ENCODE results near the gene FUS.
A peak's percentile ranks its signal among the peaks of the same experiment; 100 is the strongest.
"Not testable (repeated sequence)": the region's sequence is repeated elsewhere in the genome, so short reads cannot be mapped to it uniquely, and the experiment has no call there.

FUS gene

DNA sequence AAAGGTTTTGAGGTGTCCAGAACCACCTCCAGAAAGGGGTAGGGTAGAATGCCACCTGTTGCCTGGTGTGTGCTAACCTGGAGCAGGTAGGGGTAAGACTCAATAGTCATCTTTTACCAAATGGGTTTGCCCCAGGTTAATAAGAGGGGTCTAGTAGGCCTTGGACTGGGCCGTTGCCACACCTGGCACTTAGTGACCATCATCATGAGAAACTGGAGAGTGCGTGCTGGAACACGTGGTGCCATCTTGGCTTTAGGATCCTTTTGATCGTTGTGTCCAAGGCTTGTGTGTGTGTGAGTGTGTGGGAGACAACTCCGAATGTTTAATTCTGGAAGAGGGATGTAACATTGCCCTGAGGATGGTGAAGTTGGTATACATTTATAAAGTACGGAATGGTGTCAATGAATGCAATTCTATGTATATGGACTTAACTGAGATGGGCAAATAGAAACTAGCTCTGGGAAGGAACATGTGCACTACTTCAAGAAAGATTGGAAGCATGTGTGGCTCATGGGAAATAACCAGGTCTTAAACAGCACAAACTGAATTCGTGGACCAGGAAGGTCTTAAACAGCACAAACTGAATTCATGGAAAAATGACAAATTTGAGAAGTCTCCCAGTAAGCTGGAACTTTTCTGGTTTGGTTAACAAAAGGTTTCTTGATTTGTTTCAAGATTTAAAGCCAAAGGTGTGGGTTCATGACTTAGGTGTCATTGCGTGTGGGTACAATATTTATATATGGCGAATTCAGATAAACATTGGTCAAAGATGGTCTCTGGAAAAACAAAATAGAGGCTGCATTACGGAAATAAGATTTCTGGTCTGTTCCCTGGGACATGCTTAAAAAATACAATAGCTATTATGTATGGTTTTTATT lies 7.2 kb downstream of the FUS start:
- no peak for DNase-seq (ENCODE audit: low spot score)

DNA sequence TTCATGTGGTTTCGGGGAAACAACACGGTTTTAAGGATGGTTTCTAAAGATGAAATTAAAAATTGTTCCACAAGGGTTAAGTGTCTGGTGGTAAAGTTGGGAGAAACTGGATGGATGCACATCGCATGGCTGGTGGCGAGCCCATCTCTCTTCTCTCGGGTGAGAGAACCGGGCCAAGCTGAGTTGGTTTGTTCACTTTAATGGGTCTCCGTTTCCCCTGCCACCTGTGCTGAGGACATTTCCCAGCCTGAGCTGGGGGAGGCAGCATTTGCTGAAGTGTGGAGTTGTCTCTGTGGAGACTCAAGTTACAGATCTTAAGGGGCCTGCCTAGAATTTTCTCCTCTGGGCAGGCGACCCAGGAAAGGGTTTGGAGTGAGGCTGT lies 7.9 kb downstream of the FUS start:
- DNase-seq (ENCODE audit: low spot score) = no peak

DNA sequence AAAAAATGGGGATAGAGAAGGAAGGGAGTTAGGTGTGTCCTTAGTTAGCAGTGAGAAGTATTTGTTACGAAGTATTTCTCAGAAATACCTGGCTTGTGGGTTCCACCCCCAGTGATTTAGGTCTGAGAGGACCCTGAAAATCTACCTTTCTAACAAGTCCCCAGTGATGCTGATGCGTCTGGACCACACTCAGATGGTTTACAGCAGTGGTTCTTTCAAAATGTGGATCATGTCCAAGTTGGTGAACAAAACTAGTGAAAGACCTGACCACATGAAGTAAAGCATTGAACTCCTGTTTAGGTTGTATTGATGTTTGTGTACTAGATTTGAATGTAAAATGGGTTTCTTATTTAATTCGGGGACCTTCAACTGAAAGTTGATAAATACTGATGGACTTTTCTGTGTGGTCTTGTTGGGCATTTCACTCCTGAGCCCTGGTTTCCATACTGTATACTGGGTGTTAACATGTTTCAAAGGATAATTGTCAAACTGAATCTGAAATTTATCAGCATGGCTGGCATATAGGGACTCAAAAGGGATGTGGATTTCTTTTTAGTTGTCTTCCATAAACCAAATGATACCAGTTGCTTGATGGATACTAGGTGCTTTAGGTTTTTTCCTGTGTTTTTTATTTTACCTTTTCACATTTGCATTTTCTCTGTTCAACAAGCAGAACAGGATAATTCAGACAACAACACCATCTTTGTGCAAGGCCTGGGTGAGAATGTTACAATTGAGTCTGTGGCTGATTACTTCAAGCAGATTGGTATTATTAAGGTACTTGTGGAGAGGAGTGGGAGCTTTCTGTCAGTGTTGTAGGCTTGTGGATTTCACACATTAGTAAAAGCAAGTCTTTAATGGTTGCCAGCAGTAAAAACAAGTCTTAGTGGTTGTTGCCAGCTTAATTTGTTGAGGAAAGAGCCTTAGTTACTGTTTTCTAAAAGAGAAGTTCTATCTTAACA lies 8.8 kb downstream of the FUS start:
- no peak for DNase-seq (ENCODE audit: low spot score)

DNA sequence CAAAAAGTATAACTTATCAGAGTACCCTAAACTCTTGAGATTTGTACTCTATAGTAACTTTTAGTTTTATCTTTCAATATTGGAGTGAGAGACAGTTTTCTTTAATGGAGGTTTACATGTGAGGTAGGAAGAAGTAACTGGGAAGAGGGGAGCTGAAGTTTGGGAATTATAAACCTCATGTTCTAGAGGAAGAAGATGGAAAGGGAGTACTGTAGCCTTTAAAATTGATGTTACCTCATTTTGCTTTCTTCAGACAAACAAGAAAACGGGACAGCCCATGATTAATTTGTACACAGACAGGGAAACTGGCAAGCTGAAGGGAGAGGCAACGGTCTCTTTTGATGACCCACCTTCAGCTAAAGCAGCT lies 9.5 kb downstream of the FUS start:
- DNase-seq (ENCODE audit: low spot score) = no peak

DNA sequence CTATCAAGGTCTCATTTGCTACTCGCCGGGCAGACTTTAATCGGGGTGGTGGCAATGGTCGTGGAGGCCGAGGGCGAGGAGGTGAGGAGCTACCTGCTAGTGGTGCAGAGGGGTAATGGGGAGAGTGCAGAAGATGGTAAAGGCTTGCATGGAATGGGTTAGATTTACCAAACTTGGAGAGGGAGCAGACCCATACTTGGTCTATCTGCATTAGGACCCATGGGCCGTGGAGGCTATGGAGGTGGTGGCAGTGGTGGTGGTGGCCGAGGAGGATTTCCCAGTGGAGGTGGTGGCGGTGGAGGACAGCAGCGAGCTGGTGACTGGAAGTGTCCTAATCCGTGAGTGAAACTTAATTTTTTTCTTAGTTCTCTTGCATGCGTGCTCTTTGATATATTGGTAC lies 10.1 kb downstream of the FUS start:
- no peak for DNase-seq (ENCODE audit: low spot score)

DNA sequence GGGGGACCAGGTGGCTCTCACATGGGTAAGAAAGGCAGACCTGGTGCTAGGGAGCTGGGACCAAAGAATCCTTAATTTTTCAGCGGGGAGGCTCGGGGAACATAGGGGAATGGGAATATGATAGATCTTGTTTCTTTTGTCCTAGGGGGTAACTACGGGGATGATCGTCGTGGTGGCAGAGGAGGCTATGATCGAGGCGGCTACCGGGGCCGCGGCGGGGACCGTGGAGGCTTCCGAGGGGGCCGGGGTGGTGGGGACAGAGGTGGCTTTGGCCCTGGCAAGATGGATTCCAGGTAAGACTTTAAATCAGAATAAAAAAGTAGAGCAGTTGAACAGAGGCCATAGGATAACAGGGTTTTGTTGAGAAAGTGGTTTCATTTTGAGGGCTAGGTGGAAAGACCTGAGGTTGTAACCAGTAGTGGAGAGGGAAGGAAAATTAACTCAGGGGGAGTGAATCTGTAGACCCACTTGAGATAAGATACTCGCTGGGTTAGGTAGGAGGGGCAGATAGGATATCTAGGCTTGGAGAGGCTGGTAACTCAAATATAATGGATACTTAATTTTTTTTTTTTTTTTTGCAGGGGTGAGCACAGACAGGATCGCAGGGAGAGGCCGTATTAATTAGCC lies 11.0 kb downstream of the FUS start:
- no peak for DNase-seq (ENCODE audit: low spot score)

DNA sequence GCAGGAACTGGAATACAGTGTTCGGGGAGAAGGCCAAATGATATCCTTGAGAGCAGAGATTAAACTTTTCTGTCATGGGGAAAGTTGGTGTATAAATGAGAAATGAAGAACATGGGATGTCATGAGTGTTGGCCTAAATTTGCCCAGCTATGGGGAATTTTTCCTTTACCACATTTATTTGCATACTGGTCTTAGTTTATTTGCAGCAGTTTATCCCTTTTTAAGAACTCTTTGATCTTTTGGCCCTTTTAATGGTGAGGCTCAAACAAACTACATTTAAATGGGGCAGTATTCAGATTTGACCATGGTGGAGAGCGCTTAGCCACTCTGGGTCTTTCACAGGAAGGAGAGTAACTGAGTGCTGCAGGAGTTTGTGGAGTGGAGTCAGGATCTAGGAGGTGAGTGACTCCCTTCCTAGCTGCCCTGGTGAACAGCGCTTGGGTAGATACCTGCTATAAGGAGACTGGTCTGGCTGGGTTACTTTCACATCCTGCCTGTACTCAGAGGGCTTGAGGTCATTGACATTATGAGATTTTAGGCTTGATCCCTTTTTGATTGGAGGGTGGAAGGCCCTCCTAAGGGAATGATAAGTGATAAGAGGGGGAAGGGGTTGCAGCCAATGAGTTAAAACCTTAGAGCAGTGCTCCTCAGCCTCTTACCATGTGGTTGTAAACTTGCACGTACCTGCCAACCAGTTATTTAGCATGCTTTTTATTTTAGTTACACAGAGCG lies 11.9 kb downstream of the FUS start:
- no peak for DNase-seq (ENCODE audit: low spot score)

DNA sequence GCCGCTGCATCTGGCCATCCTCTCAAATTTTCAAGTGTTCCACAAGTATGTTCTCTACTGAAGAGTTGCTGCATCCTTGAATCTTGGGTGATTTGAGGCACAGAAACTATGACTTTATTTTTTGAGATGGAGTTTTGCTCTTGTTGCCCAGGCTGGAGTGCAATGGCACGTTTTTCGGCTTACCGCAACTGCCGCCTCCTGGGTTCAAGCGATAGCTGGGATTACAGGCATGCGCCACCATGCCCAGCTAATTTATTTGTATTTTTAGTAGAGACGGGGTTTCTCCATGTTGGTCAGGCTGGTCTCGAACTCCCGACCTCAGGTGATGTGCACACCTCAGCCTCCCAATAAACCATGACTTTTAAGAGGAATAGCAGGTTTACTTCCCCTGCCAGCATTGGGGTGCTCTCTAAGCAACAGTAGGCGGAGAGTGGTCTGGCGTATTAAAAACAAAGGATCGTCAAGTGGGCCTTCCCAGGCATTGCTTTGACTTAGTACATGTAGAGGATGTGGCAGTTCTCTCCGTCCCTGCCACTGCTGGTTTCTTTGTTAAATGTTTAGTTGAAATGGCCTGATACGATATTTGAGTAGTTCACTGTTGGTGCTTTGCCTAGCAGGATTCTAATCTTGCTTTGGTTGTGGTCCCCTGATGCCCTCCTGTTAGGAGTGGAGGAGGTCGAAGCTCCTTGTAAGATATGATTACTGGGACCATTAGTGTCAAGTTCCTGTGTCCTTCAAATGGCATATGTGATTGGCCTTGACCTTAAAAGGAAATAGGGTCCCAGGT lies 13.1 kb downstream of the FUS start:
- no peak for DNase-seq (ENCODE audit: low spot score)

DNA sequence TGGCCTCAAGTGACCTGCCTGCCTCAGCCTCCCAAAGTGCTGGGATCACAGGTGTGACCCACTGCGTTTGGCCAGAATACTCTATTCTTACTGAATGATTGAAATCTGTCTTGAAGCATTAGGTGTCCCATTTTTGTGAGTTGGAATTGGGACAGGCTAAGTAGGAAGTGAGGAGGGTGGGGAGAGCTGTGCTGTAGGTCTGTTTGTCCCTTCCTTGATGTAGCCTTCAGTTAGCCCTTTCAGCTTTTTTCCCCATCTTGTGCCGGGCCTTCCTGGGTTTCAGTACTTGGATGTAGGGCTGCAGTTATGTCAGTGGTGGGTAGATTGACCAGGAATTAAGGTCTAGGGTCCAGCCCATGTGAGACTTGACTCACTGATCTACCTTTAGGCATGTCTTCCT lies 13.9 kb downstream of the FUS start:
- no peak for DNase-seq (ENCODE audit: low spot score)

DNA sequence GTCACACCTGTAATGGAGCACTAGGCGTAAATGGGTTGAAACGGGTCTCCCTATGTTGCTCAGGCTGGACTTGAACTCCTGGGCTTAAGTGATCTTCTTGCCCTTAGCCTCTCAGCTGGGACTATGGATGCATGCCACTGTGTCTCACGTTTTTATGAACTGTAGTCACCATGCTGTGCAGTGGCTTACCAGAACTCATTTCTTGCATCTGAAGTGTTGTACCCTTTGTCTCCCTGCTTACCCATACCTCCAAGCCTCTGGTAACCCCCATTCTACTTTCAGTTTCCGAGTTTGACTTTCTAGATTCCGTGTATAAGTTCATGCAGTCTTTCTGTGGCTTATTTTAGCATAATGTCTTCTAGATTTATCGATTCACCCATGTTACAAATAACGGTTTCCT lies 15.0 kb downstream of the FUS start:
- DNase-seq (ENCODE audit: low spot score) = no peak

DNA sequence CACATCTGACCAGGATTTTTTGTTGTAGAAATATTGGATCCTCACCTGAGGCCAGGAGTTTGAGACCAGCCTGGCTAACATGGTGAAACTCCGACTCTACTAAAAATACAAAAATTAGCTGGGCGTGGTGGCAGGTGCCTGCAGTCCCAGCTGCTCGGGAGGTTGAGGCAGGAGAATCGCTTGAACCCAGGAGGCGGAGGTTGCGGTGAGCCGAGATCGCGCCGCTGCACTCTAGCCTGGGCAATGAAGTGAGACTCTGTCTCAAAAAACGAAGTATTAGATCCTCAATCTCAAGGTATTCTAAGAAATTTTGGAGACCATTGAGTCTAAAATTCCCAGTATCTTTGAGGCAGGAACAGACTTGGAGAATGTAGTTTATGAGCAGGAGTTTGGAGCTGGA lies 15.9 kb downstream of the FUS start:
- not testable (repeated sequence) for DNase-seq (ENCODE audit: low spot score)

DNA sequence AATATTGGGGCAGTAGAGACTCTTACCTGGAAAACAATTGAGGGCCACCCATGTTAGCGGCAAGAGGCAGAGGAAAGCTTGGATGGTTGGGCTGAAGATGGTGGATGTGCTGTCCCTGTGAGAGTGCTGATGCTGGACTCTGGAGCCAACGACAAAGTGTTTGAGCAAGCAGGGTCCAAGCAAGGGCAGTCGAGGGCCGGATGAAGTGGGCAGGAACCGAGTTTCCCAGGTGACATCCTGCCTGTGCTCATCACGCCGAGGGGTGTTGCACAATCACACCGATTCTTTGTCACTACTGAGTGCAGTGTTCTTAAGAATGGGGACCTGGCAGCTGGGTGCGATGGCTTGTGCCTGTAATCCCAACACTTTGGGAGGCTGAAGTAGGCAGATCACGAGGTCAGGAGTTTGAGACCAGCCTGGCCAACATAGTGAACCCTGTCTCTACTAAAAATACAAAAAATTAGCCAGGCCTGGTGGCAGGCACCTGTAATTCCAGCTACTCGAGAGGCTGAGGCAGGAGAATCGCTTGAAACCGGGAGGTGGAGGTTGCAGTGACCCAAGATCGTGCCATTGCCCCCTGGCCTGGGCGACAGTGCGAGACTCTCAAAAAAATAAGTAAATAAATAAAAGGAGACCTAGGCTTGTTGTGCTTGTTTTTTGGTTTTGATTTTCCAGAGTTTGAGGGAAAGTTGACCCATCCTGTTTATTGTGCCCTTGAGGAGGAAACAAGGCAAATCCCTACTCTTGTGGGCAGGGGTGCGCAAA lies 16.6 kb downstream of the FUS start:
- DNase-seq (ENCODE audit: low spot score) = no peak

DNA sequence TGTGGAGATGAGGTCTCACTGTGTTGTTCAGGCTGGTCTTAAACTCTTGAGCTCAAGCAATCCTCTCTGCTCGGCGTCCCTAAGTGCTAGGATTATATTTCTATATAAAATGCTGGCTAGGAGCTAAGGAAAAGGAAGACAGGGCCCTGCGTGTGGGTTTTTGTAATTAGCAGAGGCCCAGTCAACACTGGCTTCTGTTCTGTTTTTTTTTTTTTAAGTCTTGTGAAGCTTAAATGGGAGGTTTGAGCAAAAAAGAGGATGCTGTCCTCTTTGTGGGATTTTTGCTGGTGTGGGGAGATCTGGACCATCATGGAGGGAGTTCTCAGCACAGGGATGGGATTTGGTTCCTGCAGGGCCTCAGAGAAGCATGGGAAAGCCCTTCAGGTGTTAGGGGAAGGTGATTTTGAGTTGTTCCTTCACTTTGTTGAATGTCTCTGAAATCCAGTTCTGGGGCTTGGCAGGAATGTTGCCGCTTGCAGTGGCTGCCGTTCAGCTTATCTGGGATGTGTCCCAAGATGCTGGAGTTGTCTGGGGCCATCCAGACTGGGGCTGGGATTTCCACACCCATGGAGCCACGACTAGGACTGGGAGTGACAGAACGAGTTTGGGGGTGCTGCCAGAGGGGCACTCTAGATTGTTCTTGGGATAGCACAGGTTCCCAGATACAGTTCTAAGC lies 18.4 kb downstream of the FUS start:
- DNase-seq (ENCODE audit: low spot score) = no peak

DNA sequence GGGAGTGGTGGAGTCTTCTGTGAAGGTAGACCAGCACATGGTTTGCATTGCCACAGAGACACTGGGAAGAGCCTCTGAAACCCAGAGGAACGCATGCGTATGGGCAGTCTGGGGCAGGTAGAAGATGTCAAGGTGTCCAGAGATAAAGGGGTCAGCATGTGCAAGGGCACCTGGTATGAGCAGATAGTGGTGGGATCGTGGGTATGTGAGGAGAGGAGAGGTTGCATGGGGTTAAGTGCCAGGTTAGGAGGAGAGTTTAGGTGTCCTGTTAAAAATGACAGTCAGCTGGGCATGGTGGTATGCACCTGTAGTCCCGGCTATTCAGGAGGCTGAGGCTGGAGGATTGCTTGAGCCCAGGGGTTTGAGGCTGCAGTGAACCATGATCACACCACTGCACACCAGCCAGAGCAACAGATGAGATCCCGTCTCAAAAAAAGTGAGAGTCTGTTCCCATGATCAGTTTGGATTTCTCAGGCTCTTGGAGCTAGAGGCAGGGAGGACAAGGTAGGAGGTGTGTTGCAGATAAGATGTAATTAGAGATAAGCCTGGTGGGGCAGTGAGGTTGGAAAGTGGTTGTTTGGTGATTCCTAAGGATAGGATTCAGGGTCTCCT lies 19.6 kb downstream of the FUS start:
- DNase-seq (ENCODE audit: low spot score) = no peak

DNA sequence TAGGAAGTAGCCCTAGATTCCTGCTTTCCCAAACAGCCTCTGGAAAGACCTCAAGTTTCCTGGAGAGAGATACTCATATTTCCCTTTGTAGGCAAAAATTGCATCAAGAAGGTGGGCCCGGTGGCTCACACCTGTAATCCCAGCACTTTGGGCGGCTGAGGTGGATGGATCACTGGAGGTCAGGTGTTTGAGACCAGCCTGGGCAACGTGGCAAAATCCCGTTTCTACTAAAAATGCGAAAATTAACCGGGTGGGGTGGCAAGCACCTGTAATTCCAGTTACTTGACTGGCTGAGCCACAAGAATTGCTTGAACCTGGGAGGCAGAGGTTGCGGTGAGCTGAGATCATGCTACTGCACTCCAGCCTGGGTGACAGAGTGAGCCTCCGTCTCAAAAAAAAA lies 20.2 kb downstream of the FUS start:
- not testable (repeated sequence) for DNase-seq (ENCODE audit: low spot score)

DNA sequence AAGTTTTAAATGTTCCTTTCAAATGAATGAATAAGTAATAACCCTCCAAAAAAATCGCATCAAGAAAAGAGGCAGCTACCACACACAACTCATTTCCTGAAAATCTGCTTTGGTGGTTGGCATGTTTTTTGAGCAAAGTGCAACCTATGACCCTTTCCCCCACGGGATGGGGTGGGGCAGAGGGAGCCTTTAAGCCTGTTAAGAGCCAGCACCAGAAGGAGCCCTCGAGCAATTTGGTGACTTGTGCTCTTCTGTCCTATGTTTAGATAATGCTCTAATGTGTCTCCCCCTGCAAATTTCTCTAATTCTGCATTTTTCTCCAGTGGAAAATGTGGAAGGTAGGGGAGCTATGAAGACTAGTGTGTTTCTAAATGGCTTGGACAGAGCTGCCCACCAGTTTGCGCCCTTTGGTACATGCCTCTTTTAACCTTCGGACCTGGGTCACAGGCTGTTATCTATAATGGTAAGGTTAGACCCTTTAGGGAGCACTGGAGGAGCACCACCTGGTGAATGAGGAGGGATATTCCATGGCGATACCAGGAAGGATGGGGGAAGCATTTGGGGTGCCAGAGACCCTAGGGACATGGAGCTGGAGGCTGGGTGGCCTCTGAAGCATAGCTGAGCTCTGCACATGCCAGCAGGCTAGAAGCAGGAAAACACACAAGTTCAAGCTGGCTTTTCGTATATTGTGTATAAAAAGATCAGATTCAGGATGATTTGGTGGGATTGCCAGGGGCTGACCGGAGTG lies 21.1 kb downstream of the FUS start:
- peak; percentile 49 for DNase-seq (ENCODE audit: low spot score)

DNA sequence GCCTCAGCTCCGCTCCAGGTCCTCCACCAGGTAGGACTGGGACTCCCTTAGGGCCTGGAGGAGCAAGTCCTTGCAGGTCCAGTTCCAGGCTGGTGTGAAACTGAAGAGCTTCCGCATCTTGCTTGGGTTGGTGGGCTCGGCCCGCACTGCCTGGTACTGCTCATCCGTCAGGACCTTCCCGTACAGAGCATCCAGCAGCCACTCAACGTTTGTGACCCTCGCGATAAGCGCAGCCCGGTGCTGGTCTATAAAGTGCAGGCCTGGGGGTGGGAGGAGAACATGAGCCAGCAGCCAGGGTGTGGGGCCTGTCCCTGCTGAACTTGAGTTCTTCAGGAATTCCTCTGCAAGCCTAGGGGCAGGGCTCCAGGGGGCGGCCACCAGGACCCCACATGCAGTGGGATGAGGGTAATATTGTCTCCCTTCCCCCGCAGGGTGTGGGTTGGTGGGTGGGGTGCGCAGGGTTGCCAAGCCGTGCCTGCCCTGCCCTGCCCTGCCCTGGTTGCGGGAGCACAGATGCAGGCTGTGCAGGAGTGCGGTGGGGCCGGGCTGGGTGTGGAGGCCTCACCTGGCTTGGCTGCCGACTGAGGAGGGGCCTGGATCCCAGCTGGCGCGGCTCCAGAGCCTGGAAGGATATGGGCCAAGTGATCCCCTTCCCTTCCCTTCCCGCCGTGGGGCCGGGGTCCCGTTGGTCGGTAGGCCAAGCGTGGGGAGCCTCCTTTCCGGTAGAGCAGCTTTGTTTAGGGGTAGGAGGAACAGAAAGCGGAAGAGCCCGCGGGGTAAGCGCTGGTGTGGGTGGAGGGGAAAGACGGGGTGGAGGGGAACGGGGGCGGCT lies 21.9 kb downstream of the FUS start:
- DNase-seq (ENCODE audit: low spot score) = peak; percentile 55

All from GM03348 (cell line).